HG02759 (cell line): ENCODE results near the gene ADAT1.
"Not testable (repeated sequence)": the region's sequence is repeated elsewhere in the genome, so short reads cannot be mapped to it uniquely, and the experiment has no call there.

ENCODE experiments used
- ATAC-seq: cut with Tn5 transposase; IDR thresholded peaks from one replicate; pipeline ENCODE4 v1.9.1; 2021; ENCODE audit warnings: mild to moderate bottlenecking, moderate library complexity; ENCODE audit not compliant: unreplicated experiment

The ADAT1 gene

DNA sequence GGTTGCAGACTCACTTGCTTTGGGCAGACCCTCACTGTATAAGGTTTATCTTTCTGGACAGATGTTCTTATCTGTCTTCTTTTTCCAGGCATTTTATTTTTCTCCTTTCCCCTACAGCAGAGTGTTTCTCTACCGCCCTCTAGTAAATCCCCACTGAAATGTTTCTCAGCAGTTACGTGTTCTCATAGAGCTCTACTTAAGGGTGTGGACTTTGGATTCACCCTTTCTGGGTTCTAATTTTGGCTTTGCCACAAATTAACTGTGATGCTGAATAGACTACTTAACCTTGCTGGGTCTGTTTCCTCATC lies 2.0 kb downstream of the ADAT1 start:
- ATAC-seq, result no peak

- ATAC-seq, result no peak
Measured at GRCh38 chr16:75620326-75621169, 2.5 kb downstream of the ADAT1 start.

GRCh38 chr16:75618780-75619179 lies 4.3 kb downstream of the ADAT1 start:
- ATAC-seq, result no peak

GRCh38 chr16:75617121-75617520 lies 6.0 kb downstream of the ADAT1 start:
- no peak for ATAC-seq

GRCh38 chr16:75616521-75617010 lies 6.5 kb downstream of the ADAT1 start:
- ATAC-seq, result no peak

- ATAC-seq, result no peak
Measured at GRCh38 chr16:75615619-75616018, 7.5 kb downstream of the ADAT1 start.

- no peak for ATAC-seq
Measured at GRCh38 chr16:75614066-75614897, 8.8 kb downstream of the ADAT1 start.

GRCh38 chr16:75606507-75606906 lies 16.6 kb downstream of the ADAT1 start:
- ATAC-seq, result no peak

- ATAC-seq, result no peak
Measured at GRCh38 chr16:75603241-75603640, 19.8 kb downstream of the ADAT1 start.

GRCh38 chr16:75599452-75600277 lies 23.4 kb downstream of the ADAT1 start:
- no peak for ATAC-seq

DNA sequence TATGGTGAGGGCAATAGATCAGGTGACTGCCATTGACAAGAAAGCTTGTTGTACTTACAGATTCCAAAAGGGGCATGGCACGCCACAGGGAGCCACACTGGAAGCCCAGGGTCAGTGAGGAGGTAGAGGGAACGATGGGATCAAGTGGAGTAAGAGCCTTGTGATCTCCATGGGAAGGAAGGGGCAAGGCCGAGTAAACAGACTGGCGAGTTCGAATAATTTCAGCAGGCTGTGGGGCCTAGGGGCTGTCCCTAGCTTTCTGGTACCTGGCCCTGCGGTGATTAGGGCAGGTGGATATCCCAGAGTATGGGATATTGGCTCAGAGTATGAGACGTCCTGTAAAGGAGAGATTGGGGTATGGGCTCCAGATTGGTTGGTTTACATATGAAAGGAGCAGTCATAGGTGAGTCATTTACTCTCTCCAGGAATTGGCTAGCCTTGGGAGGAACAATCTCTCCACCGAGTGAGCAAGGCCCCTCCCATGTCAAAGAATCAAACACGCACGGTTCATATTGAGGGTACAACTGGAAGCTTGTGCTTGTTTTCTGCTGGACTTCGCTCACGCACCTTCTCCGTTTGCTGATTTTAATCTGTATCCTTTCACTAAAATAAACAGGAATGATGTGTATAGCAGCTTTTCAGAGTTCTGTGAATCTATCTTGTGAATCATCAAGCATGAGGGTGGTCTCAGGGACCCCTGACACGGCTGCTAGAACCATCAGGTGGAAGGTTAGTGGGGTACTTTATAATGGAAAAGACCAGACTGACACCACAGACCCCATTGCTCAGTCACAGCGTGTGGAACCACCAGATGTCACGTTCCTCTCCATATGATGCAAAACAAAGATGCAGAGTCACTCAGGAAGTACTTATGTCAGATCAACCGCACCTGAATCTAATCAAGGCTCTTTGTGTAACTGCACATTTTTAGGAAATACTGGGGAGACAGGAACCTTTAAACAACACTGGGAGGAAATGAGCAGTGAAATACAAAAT lies 29.0 kb downstream of the ADAT1 start:
- no peak for ATAC-seq

DNA sequence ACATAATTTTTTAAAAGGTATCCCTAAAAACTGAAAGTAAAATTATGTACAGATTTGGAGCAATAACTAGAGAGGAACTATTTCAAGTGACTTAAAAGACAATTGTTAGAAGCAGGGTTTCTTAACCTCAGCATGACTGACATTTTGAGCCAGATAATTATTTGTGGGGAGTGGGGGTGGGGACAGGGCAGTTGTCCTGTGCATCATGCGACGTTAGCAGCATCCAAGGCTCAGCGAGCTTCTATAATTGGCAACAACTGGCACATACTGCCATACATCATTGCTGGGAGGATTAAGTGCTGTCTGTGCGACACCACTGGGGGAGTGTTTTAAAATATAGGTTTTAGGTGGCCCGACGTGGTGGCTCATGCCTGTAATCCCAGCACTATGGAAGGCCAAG lies 29.8 kb downstream of the ADAT1 start:
- no peak for ATAC-seq

DNA sequence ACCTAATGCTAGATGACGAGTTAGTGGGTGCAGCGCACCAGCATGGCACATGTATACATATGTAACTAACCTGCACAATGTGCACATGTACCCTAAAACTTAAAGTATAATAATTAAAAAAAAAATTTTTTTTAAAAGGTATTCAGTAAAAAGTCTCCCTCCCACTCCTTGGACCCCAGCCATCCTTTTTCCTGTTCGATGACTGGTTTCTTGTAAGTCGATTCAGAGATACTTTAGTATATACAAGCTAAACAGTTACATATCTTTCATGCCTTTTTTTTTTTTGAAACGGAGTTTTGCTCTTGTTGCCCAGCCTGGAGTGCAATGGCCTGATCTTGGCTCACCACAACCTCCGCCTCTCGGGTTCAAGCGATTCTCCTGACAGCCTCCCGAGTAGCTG lies 31.2 kb downstream of the ADAT1 start:
- not testable (repeated sequence) for ATAC-seq

GRCh38 chr16:75590920-75591843 lies 31.9 kb downstream of the ADAT1 start:
- ATAC-seq, result no peak

DNA sequence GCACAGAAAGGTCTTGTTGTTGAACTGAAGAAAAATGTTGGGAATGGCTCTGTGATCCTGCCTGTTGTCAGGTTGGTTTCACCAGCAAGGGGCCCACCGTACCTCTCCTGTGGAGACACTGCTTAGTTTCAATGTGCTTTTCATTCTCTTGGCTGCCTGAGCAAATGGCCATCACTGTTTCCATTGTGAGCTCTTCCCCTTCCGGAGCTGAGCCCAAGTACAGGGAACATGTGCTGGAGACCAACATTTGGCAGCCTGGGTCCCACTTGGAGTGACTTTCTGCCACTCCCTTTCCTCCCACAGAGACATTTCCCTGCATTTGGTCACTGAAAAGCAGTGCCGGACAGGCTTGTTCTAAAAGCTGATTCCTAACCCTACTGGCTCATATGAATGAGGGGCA lies 33.8 kb downstream of the ADAT1 start:
- ATAC-seq, result no peak

DNA sequence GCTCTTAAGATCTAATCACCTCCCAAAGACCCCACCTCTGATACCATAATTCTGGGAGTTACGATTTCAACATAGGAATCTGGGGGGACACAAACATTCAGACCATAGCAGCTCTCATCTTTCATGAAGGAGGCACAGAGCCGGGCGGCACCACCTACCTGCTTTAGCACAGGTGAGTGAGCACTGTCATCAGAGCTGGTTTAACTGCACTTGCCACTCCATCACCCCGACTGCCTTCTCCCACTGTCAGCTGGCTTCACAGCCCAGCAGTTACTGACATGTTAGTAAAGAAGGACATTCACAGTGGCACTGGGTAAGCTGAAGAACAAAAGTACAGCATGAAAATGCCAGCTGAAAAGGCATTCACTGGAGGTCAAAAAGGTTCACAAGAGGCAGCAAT lies 34.4 kb downstream of the ADAT1 start:
- no peak for ATAC-seq

DNA sequence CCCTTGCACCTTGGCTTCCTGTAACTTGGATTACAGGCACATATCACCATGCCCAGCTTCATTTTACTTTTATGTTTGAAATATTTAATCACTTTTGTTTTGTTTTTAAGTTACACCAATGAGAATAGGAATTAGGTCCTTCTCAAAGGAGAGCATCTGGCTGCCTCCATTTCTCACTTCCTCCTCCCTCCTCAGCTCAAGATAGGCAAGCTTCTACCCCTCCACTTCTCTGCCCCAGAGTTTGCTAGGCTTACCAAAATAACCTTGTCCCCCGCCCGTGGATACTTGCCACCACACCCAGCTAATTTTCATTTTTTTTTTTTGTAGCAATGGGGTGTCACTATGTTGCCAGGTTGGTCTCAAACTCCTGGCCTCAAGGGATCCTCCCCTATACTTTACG lies 39.0 kb downstream of the ADAT1 start:
- ATAC-seq, result no peak

- ATAC-seq, result no peak
Measured at GRCh38 chr16:75579281-75579834, 43.7 kb downstream of the ADAT1 start.

DNA sequence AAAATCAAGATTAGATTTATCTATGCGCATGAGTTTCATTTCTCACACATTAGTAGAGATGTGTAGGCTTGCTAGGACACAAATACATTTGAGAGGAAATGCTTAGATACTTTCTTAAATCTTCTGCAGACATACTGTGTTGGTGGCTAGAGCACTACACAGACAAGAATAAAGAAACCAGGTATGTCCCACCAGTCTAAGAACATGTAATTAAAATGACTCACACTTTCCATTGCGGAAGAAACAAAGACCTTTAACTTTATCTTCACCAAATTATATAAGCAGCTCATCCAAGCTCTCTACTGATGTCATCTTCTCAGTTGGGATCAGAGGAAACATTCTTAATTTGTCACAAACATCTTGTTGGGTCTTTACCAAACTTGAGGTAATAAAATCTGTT lies 44.4 kb downstream of the ADAT1 start:
- ATAC-seq, result no peak
